ENCODE measurements around the gene NUP188.

DNA sequence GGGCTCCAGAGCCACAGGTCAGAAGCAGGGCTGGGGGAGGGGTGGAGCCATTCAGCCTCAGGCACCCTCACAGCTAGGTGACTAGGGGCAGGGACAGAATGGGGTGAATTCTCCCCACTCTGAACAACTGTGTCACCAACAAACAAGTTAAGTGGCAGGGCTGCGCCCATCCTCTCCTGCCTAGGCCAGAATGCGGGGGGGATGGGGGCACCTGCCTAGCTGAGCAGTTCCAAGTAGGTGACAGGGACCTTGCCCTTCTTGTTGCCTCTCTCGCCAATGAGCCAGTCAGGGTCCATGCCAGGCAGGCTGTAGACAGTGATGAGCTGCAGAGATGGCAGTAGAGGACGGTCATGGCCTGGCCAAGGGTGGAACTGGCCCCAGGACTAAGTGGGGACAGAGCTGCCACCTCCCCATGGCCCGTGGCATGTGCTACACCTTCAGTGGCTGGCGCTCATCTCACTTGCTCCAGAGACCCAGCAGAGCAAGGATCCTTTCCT lies 61.0 kb downstream of the NUP188 start:
- TF ChIP-seq NFYB (CRISPR knock-in tag; IDR thresholded peaks at IDR 0.05): no peak
- no peak for TF ChIP-seq MAFF (IDR thresholded peaks at IDR 0.05; ENCODE audit: low read depth, low read length)
- TF ChIP-seq ZBTB7A (CRISPR knock-in tag; IDR thresholded peaks at IDR 0.05): no peak
- TF ChIP-seq POLR2A (IDR thresholded peaks at IDR 0.05; ENCODE audit: insufficient read depth in 1 of 2, low read depth in 2 of 2, low read length in 2 of 2): 0 out of 4 replicates have a peak, but pooled peaks of 1 of the 2 experiments have one; percentile 17
- no peak for TF ChIP-seq ZNF777 (CRISPR knock-in tag; IDR thresholded peaks at IDR 0.05)
- no peak for TF ChIP-seq ARID3A (IDR thresholded peaks at IDR 0.05; ENCODE audit: low read depth, low read length)
- TF ChIP-seq POLR2AphosphoS5 (IDR thresholded peaks at IDR 0.05; ENCODE audit: low read depth, low read length): no peak

Data from HepG2 (cell line).